ENCODE data around the gene RPS3. TPM values are rescaled to one million over a fixed set of nuclear protein-coding genes. Genes with fewer than 3 reads are reported as not detected.

The RPS3 gene
- total RNA-seq = 100 to 1,000 TPM; 529 to 907 (median 716) TPM

GRCh38 chr11:75399344-75400145 lies at the start of gene RPS3:
Gene RPS3, plus strand, starts transcription at chr11:75399518. Its CDS starts 30 bp downstream, at chr11:75399548.
- TF ChIP-seq, protein P1, sequence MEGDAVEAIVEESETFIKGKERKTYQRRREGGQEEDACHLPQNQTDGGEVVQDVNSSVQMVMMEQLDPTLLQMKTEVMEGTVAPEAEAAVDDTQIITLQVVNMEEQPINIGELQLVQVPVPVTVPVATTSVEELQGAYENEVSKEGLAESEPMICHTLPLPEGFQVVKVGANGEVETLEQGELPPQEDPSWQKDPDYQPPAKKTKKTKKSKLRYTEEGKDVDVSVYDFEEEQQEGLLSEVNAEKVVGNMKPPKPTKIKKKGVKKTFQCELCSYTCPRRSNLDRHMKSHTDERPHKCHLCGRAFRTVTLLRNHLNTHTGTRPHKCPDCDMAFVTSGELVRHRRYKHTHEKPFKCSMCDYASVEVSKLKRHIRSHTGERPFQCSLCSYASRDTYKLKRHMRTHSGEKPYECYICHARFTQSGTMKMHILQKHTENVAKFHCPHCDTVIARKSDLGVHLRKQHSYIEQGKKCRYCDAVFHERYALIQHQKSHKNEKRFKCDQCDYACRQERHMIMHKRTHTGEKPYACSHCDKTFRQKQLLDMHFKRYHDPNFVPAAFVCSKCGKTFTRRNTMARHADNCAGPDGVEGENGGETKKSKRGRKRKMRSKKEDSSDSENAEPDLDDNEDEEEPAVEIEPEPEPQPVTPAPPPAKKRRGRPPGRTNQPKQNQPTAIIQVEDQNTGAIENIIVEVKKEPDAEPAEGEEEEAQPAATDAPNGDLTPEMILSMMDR (IDR thresholded peaks at IDR 0.05; ENCODE audit: low read depth) = no peak

DNA sequence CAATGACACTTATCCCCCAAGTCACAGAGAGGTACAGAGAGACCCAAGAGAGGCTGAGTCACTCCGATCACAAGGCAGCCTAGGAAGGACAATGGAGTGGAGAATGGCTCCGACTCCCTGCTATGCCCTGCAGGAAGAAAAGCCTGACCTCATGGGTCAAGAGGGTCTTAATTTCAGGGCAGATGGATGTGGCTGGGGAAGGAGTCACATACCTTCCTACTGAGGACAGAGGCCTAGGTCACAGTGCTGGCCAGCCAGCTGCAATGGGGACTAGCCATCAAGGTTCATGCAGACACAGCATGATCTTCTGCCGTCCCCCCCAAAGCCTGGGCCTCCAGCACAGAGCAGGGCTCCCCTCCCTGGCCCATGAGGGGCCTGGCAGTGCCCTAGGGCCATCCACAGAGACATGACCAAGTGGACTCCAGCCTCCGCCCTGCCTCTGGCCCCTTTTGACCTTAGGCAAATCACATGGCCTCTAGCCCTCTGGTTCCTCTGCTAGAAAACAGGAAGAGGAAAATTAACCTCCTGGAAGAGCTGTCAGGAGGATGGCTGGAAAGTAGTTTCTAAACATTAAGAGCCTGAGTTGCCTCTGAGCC lies 49.7 kb upstream of the RPS3 start:
- TF ChIP-seq, protein P1 (IDR thresholded peaks at IDR 0.05; ENCODE audit: low read depth) = no peak

DNA sequence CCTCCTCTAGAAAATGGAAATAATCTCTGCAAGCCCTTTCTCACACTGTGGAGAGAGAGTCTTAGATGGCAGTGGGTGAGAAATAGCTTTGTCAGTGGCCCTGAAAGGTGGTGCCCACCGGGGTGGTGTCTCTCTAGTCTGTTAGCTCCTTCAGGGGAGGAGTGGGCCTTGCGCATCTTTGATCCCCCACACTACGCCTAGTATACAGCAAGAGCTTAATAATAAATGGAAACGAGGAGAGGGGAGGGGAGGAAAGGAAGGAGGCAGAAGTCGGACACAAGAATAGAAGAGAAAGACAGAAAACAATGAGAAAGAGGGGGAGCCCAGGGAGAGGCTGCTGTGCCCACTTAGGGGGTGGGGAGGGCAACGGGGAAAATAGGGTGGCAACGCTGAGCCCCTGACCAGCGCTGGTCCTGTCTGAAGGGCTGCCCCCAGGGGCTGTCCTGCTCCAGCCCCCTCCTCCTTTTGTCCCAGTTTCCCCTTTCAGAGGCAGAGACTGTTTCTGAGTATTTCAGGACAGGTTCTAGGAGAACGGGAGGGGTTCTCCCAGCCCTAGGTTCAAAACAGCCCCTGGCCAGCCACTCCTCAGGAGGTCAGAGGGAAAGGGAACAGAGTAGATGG lies 49.1 kb upstream of the RPS3 start:
- TF ChIP-seq, protein P1 (IDR thresholded peaks at IDR 0.05; ENCODE audit: low read depth) = no peak

GRCh38 chr11:75350743-75351540 lies 48.4 kb upstream of the RPS3 start:
- TF ChIP-seq, protein P1 (IDR thresholded peaks at IDR 0.05; ENCODE audit: low read depth) = no peak

DNA sequence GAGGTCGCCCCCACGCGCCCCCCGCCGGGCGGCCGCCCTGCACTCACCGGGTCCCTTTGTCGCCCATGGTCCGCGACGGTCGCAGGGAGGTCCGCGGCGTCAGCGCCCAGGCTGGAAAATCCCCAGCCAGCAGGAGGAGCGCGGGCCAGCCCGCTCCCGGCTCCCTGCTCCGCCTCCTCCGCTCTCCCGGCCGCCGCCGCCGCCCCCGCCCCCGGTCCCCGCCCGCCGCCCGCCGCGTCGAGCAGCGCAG lies 47.9 kb upstream of the RPS3 start, which contains the start of gene ARRB1:
Gene ARRB1 (minus strand): TSS at position 121 of the 250 bp plus-strand sequence. CDS start 54 bp downstream, at position 67.
- TF ChIP-seq, protein P1 (IDR thresholded peaks at IDR 0.05; ENCODE audit: low read depth) = no peak

DNA sequence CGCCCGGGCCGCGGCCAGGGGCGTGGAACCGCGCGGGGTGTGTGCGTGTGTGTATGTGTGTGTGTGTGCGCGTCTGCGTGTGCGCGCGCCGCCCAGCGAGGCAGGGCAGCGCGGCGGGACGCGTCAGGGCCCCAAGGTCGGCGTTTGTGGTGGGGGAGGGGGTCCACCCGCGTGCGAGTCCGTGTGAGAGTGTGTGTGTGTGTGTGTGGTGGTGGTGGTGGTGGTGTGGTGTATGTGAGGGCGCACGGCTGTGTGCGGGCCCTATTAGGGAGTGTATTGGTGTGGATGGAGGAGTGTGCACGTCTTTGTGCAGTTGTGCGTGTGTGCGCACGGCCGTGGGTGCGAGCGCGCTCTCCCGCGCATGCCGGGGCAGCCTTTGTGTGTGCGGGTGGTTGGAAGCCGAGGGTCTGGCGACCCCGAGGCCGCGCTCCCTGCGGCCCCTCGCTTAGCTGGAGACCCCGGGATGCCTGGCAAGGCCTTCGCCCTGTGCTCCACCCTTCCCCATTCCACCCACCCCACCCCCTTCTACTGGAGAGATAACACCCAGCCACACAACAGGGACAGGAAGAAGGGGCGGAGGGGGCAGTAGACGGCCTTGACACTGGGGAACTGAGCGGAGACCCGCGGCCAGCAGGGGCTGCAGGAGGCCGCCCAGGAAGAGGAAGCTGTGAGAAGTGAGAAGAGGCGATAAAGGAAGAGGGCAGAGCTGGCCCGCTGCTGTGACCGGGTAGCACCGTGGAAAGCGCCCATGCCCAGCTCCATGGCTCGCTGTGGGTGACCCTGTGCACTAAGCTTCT lies 47.3 kb upstream of the RPS3 start:
- TF ChIP-seq, protein P1 (IDR thresholded peaks at IDR 0.05; ENCODE audit: low read depth) = no peak

Measured in subcutaneous adipose tissue (tissue), 4 donors.